ENCODE results near the gene MLANA.

MLANA gene

DNA sequence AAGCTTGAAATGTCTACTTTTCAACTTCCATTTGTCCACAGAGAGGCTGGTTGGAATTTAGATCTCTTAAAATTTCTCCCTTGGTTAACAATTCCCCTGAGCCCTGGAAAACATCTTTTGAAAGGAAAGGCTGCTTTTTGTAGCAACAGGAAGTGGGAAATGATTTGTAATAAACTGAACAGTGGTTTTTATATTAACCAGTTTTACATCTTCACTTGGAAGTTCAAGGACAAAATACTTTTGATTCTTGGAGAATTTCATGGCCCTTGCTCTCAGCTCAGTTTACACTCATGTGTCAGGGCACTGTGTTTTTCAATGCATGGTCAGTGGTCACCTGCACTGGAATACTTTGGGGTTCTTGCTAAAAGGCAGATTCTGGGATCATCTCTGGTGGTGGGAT is 9.9 kb downstream of the MLANA start:
- no peak for DNase-seq (ENCODE audit: low spot score)

DNA sequence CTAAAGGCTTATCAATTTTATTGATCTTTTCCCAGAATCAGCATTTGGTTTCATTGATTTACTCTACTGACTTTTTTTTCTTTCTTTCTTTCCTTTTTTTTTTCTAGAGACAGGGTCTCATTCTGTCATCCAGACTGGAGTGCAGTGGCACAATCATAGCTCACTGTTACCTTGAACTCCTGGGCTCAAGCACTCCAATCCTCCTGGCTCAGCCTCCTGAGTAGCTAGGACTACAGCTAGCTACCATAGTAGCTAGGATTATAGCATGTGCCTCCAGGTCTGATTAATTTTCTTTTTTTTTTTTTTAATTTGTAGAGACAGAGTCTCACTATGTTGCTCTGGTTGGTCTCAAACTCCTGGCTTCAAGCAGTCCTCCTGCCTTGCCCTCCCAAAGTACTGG is 11.7 kb downstream of the MLANA start:
- DNase-seq (ENCODE audit: low spot score): no peak

DNA sequence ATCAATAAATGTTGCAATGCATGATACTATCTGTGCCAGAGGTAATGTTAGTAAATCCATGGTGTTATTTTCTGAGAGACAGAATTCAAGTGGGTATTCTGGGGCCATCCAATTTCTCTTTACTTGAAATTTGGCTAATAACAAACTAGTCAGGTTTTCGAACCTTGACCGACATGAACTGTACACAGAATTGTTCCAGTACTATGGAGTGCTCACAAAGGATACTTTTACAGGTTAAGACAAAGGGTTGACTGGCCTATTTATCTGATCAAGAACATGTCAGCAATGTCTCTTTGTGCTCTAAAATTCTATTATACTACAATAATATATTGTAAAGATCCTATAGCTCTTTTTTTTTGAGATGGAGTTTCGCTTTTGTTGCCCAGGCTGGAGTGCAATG is 18.2 kb downstream of the MLANA start:
- no peak for DNase-seq (ENCODE audit: low spot score)

DNA sequence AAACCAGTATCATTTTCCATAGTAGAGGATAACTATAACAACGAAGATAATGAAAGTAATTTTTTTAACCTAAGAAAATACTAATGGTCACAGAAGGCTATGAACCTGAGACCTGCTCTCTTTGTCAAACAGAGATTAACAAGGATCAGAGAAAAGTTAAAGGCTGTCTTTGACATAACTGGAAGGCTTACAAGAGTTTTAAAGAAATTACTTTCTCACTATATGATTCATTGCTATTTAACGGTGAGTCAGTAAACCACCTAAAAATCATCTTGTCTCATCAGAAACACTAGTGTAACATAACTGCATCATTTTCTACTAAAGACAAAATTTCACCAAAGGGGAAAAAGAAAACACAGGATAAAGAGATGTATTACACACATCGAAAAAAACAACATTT is 19.3 kb downstream of the MLANA start:
- no peak for DNase-seq (ENCODE audit: low spot score)

DNA sequence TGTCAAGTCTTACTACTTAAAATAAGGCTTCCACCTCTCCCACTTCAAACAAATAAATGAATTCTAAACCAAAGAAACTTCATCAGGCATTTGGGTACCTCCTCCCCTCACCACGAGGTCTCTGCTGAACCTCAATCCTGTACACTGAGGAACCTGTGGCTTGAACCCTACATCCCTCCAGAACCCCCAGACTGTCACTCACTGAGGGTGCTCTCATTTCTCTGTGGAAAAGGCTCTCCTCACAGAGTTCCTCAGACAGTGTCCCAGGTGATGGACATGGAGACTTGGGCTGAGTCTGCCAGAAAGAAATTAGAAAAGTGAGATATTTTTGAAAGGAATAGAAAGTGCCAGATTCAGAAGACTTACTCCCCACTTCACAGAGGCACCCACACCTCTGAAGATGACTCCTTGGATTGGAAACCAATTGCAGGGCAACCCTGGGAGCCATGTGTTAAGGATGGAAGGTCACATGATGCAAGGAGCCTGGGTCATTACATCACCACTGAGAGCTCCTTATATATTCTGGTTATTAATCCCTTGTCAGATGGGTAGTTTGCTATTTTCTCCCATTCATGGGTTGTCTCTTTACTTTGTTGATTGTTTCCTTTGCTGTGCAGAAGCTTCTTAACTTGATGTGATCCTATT is 19.8 kb downstream of the MLANA start:
- DNase-seq (ENCODE audit: low spot score): no peak

DNA sequence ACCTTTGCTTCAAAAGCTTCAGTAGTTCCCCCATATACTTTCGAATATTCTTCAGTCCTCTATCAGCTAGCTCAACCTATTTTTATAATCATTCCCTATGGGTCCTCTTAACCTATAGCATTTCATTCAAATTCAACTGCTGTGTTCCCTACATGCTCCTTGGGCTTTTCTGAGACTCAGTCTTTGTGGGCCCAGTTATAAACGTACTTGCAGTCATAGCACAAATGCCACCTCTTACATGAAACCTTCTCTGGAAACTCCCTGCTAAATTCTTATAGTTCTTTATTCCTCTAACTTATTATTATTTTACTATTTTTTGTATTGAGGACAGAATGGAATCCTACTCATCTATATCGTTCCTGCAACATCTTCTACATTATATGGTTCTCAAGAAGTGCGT is 24.7 kb downstream of the MLANA start:
- no peak for DNase-seq (ENCODE audit: low spot score)

DNA sequence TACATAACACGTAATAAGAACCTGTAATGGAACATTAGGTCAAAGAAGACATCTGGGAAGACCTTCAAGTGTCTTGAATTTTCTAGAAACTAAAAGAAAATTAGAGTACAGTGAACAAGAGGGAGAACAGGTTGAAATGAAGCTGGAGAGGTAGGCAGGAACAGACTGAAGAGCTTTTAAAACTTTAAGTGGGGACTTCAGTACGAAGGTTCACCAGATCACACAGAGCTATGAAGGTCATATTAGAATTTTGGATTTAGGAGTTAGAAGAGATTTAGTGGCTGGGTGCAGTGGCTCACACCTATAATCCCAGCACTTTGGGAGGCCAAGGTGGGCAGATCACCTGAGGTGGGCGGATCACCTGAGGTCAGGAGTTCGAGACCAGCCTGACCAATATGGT is 26.6 kb downstream of the MLANA start:
- DNase-seq (ENCODE audit: low spot score): no peak

DNA sequence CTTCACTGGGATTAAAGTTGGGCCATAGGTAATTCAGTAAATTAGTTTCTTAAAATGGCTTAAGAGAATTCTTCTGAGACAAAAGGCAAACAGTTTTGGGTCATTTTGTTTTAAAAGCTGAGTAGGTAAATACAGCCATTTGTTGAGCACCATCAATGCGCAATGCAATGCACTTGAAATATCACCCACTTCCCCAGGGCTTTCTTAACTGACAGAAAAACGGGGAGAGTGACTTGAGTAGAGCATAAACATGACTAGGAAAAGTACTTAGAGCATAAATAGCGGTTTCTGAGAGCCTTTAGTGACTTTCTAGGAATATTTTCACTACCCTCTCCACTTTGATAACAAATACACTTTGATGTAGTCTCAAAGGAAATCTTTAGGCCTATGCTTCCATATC is 27.2 kb downstream of the MLANA start:
- no peak for DNase-seq (ENCODE audit: low spot score)

DNA sequence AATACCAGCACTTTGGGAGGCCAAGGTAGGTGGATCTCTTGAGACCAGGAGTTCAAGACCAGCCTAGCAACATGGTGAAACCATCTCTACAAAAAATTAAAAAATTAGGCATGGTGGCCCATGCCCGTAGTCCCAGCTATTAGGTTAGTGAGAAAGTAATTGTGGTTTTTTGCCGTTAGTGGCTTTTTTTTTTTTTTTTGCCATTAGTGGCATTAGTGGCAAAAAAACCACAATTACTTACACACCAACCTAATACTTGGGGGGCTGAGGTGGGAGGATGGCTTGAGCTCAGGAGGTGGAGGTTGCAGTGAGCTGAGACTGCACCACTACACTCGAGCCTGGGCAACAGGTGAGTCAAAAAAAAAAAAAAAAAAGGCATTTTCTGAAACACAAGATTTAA is 27.8 kb downstream of the MLANA start:
- DNase-seq (ENCODE audit: low spot score): no peak

DNA sequence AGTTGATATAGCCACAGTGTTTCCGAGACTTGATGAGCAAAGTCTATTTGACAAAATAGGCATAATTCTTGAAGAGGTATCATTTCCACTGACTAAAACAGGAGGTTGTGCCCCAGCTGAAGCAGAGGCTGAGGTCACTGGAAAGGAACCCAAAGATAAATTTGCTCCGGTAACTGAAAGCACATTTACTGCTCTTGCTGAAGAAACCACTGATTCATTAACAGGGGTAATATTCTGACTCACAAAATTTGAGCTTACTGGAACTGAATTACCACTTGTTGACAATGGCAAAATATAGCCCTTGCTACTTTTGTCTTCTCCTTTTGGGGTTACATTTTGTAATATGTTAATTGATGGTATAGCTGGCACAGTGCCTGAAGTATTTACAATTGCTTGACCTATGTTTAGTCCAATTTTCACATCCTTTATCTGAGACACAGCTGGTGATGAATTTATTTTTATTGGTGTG is 30.2 kb downstream of the MLANA start:
- DNase-seq (ENCODE audit: low spot score): no peak

DNA sequence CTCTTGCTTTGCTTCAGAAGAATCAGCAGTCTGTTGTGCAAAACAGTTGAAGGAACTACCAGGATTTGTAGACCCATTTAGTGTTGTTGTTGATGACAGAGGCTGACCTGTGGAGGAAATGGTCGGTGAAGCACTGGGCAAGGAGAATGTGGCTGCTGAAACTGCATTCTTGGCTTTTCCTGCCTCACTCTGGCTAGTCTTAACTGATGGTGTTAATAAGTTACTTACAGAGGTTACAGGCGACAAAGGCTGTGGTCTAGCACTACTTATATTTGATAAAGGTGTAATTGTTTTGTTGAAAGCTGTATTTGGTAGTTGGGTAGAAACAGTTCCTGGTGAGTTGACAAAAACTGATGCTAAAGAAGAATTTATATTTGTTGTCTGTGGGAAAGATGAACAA is 31.5 kb downstream of the MLANA start:
- no peak for DNase-seq (ENCODE audit: low spot score)

DNA sequence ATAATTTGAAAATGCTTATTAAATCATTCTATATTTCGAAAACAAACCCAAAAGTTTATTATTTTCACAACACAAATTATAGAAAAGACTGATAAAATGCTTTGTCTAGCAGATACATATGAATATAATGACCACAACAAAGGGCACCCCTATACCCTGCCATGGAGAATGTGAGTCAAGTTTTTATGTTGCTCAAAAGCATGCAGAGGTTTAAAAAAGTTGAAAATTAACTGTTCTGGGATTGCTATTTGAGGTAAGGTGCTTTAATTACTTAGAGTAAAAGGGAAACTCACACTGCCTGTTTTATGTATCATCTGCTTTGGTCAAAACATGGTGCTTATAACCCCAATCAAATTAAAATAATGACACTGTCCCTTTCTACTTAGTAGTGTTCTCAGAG is 41.0 kb downstream of the MLANA start:
- no peak for DNase-seq (ENCODE audit: low spot score)

DNA sequence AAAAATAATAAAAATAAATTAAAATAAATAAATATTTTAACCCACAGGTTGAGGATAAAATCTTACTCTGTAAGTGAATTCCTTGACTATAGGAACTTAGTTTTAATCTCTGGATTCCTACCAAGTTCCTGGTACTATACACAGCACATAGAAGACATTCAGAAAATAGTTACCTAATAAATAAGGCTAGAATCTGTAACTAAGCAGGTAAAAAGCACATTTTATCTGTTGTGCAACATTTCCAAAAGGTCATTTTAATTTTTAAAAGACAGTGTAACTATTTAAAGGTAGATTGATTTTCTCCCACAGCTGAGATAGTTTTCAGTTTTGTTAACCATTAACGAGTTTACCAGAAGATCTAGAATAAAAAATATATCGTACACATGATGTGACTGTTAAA is 47.8 kb downstream of the MLANA start:
- DNase-seq (ENCODE audit: low spot score): no peak

DNA sequence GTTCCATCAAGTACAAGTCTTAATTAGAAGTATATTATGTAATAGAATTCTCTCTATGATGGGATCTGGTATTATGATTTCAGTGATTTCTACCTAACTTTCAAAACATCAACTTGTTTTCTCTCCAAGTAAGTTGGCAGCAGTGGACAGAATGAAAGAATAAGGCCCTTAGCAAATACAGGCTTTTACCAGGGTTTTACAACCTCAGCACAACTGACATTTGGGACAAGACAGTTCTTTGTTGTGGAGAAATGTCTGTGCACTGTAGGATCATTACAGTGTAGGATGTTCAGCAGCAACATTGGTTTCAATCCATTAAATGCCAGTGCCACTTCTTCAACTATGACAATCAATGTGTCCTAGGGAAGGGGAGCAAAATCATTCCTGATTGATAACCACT is 48.8 kb downstream of the MLANA start:
- peak; percentile 33 for DNase-seq (ENCODE audit: low spot score)

DNA sequence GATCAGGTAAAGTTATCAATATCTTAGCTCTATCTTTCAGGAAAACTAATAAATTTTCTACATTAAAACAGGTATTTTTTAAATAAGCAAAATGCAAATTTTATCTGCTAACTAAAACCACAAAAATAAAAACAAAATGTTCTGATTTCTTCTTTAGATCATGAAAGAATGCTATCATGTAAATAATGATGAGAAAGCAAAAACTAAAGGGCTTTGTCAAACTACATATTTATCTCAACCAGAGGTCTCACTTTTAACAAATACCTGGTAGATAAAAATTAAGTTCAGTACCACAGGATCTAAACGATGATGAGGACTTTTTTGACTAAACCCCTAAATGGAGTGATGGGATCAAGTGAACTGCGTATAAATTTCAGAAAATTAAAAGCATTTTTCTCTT is 50.5 kb downstream of the MLANA start:
- no peak for DNase-seq (ENCODE audit: low spot score)

DNA sequence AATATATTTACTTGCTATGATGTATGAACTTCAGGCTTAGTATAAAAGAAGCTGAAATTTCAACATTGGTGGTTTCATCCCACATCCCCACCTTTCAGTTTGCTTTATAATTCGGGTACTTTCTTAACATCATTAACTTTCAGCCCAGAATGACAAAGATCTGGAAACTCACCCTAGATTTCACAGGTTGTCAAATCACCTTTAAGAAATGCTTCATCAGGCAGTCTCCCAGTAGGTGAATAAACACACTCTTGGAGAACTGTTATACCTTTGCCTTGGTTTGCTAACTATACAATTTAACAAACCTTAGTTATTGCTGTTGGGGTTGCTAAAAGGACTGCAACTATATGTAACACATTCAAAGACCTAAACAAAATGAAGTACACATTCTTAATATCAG is 54.4 kb downstream of the MLANA start:
- DNase-seq (ENCODE audit: low spot score): no peak

DNA sequence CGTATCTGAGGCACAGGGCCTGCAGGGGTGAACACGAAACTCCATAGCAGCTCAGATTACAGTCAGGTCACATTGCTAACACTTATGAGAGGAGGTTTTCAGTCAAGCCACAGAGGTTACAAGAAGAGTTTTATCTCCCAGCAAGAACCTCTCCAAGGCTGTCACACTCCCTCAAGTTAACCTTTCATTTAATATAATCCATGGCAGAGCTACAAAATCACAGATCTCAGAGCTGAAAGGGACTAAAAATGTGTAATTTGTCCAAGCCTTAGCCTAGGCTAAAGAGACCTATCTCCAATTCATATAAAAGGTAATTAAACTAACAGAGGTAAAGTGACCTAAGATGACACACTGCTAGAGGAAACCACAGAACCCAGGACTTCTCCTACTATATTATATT is 57.2 kb downstream of the MLANA start:
- DNase-seq (ENCODE audit: low spot score): no peak

DNA sequence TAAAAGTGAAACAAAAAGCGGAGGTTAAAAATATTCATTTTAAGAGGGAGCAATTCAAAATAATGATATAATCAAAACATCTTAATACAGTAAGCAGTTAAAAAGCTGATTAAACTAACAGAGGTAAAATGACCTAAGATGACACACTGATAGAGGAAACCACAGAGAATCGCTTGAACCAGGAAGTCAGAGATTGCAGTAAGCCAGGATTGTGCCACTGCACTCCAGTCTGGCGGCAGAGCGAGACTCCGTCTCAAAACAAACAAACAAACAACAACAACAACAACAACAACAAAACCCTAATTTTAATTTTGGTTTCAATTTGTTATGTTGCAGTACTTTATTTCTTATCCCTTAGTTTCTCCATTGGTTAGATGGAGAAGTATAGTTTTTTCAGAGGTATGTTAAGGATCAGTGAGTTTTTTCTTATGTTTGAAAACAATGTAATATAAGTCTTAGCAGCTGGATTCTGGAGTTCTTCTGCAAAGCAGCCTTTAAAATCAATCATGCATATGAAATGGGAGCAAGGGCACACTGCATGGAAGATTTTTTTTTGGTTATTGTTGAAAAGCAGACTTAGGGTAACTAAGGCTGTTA is 58.5 kb downstream of the MLANA start:
- DNase-seq (ENCODE audit: low spot score): peak; percentile 11

DNA sequence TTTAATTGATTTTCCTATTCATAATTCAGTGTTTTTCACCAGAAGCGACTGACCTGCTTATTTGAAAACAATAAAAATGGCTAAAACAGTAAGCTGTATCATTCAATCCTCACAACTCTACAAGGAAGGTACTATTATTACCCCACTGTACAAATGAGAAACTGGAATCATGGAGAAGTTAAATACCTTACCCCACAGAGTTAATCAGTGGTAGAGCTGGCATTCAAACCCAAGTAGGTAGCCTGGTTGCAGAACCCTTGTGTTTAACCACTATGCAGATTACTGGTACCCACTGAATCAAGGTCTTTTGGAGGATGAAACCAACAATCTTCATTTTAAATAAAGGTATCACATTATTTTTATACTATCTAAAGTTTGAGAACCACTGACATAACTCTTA is 59.6 kb downstream of the MLANA start:
- DNase-seq (ENCODE audit: low spot score): no peak

DNA sequence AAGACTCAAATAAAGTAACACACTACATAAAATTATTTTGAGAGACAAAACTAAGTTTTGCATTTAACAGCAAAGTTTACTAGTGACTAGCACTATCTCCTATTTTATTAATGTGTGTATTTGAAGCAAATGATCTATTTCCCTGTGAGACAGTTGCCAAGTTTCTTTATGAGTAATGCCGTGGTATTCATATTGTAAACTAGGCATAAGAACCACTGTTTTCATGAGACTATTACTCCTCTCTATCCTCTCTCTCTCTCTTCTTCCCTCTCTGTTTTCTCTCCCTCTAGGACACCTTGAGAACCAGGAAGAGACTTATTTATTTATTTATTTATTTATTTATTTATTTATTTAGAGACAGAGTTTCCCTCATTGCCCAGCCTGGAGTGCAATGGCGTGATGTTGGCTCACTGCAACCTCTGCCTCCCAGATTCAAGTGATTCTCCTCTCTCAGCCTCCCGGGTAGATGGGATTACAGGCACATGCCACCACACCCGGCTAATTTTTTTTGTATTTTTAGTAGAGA is 61.1 kb downstream of the MLANA start:
- no peak for DNase-seq (ENCODE audit: low spot score)

DNA sequence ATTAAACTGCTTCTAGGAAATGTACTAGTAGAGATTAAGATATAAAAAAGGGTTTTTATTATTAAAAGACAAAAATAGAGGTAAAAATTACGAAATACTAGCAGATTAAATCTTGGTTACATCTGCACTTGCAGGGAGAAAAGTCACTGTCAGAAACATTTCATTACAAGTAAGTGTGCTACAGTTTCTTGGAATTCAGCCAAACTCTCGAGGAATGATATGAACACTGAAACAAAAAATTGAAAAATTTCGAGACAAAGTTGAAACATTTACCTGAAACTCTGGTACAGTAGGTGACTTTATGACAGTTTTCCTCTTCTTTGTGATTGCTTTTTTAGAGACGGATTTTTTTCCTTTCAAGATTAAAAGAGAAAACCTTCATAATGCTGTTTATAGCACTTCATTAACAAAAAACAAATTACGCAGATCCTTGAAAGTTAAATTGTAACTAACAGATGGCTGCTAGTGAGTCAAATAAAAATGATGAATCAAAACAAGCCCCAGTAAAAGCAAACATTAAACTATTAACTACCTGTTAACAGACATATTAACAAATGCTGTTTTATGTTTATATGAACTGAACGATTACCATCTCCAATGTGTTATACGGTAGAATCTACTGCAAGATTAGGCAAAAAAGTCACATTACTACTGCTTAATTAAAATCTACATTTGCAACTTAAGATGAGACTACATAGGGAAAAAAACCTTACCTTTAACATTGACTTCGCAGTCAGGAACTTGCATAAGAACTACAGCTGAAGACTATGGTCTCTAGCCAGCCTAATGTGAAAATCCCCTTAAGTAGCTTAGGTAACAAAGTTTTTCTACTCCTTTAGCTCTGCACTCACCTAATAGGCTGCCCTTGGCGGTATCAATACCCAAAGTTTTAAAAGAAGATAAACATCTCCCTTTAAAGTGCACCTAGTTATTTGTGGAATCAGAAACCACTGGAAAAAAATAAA is 63.3 kb downstream of the MLANA start:
- no peak for DNase-seq (ENCODE audit: low spot score)

DNA sequence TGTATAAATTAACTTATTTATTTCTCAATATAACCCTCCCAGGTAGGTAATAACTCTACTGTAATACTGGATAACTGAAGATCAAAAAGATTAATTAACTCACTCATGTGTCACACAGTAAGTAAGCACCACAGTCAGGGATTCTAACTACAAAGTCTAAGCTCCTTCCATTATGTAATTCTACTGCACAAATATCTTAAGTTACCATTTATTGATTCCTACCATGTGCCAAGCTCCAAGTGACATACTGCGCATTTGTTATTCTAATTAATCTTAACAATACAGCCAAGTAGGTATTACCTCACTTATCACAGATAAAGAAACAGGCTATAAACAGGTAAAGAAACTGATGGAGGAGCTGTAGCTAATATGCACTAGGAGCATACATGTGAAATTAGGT is 66.5 kb downstream of the MLANA start:
- DNase-seq (ENCODE audit: low spot score): no peak

DNA sequence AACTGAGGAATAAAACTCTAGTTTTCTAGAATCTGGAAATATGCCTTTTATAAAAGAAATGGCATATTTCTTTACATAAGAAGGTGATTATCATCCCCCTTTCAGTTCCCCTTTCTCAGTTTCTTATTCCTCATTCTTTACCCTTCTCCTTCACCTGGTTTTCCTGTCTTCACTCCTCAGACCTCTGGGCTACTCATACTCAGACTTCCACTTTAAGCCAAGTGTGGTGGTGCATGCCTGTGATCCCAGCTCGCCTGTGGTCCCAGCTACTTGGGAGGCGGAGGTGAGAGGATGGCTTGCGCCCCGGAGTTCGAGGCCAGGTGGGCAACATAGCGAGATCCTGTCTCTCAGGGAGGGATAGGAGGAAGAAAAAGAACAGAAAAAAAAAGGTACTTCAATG is 67.6 kb downstream of the MLANA start:
- no peak for DNase-seq (ENCODE audit: low spot score)
